Fibroblast of skin of back (primary cell): ENCODE results near the gene UBE2E1. TPM values are rescaled to one million over a fixed set of nuclear protein-coding genes. Genes with fewer than 3 reads are reported as not detected.

Source experiments
- DNase-seq: peaks from one replicate; pipeline ENCODE4 v3.0.0-alpha.2; 2013
- polyA plus RNA-seq, 2 experiments: library from polyadenylated mRNA; unstranded; fragments of 120-200 nt; gene quantifications; one replicate each; pipeline ENCODE4 v1.2.1, GENCODE V29; 2013; ENCODE audit not compliant: insufficient read length in 2 of 2

Gene UBE2E1
- polyA plus RNA-seq (2013, experiment 1 of 2; ENCODE audit: insufficient read length) = 95.5 TPM
- 89.6 TPM for polyA plus RNA-seq (2013, experiment 2 of 2; ENCODE audit: insufficient read length)

GRCh38 chr3:23805633-23806533 is at the start of gene UBE2E1:
Gene UBE2E1, plus strand, starts transcription at chr3:23805955. Its CDS starts 1,315 bp downstream, at chr3:23807270.
- DNase-seq = peak; percentile 80

GRCh38 chr3:23756206-23756840 is 49.4 kb upstream of the UBE2E1 start:
- no peak for DNase-seq

GRCh38 chr3:23758253-23758838 is 47.4 kb upstream of the UBE2E1 start:
- no peak for DNase-seq

GRCh38 chr3:23760325-23760724 is 45.4 kb upstream of the UBE2E1 start:
- DNase-seq = no peak

- no peak for DNase-seq
Measured at GRCh38 chr3:23760871-23761373, 44.8 kb upstream of the UBE2E1 start.

GRCh38 chr3:23761440-23761896 is 44.3 kb upstream of the UBE2E1 start:
- peak; percentile 36 for DNase-seq

GRCh38 chr3:23762214-23762613 is 43.5 kb upstream of the UBE2E1 start:
- no peak for DNase-seq

GRCh38 chr3:23762759-23763477 is 42.8 kb upstream of the UBE2E1 start:
- DNase-seq = peak; percentile 29

- DNase-seq = no peak
Measured at GRCh38 chr3:23764407-23764806, 41.3 kb upstream of the UBE2E1 start.

GRCh38 chr3:23767546-23767945 is 38.2 kb upstream of the UBE2E1 start:
- DNase-seq = no peak

- no peak for DNase-seq
Measured at GRCh38 chr3:23775254-23775909, 30.4 kb upstream of the UBE2E1 start.

- peak; percentile 88 for DNase-seq
Measured at GRCh38 chr3:23776352-23776891, 29.3 kb upstream of the UBE2E1 start.

- DNase-seq = no peak
Measured at GRCh38 chr3:23778446-23778845, 27.3 kb upstream of the UBE2E1 start.

GRCh38 chr3:23779841-23780240 is 25.9 kb upstream of the UBE2E1 start:
- no peak for DNase-seq

- DNase-seq = no peak
Measured at GRCh38 chr3:23781051-23781450, 24.7 kb upstream of the UBE2E1 start.

- DNase-seq = no peak
Measured at GRCh38 chr3:23781871-23782270, 23.9 kb upstream of the UBE2E1 start.

- DNase-seq = no peak
Measured at GRCh38 chr3:23785097-23785645, 20.6 kb upstream of the UBE2E1 start.

- no peak for DNase-seq
Measured at GRCh38 chr3:23785882-23786281, 19.9 kb upstream of the UBE2E1 start.

- no peak for DNase-seq
Measured at GRCh38 chr3:23791678-23792077, 14.1 kb upstream of the UBE2E1 start.

GRCh38 chr3:23793528-23794134 is 12.1 kb upstream of the UBE2E1 start:
- no peak for DNase-seq

GRCh38 chr3:23795096-23795495 is 10.7 kb upstream of the UBE2E1 start:
- DNase-seq = no peak
